HepG2 (cell line): ENCODE data around the gene CHST12. TPM values are rescaled to one million over a fixed set of nuclear protein-coding genes. Genes with fewer than 3 reads are reported as not detected.

Source experiments
- HMGXB4 ChIP-seq, 2 experiments: sonication (generic) in 1 of 2; formaldehyde crosslinking in 1 of 2; IDR thresholded peaks; 2 replicates each; pipeline versions ENCODE4 v1.4.0 to v1.6.1; 2018 to 2020; ENCODE audit warnings: missing genetic modification reagents in 2 of 2, borderline replicate concordance in 1 of 2, low read depth in 1 of 2, mild to moderate bottlenecking in 1 of 2, missing biosample characterization in 1 of 2
- NRL ChIP-seq: sonication (generic); formaldehyde crosslinking; IDR thresholded peaks from 2 replicates; pipeline ENCODE4 v1.5.0; 2020; ENCODE audit warnings: missing genetic modification reagents, mild to moderate bottlenecking, moderate library complexity, borderline replicate concordance
- PATZ1 ChIP-seq: sonication (generic); formaldehyde crosslinking; IDR thresholded peaks from 2 replicates; pipeline ENCODE4 v1.4.0; 2020; ENCODE audit warnings: missing genetic modification reagents
- UBTF ChIP-seq: sonication (generic); formaldehyde crosslinking; IDR thresholded peaks from 2 replicates; pipeline ENCODE4 v1.4.0; 2020; ENCODE audit warnings: mild to moderate bottlenecking, missing genetic modification reagents
- ZBTB1 ChIP-seq: sonication (generic); formaldehyde crosslinking; IDR thresholded peaks from 2 replicates; pipeline ENCODE4 v1.4.0; 2020; ENCODE audit warnings: missing genetic modification reagents, borderline replicate concordance
- ZFP82 ChIP-seq: sonication (generic); formaldehyde crosslinking; IDR thresholded peaks from 2 replicates; pipeline ENCODE4 v1.5.1; 2020; ENCODE audit warnings: mild to moderate bottlenecking, missing genetic modification reagents, borderline replicate concordance
- ZMYM3 ChIP-seq: sonication (generic); formaldehyde crosslinking; IDR thresholded peaks from 2 replicates; pipeline ENCODE4 v1.5.1; 2020; ENCODE audit warnings: mild to moderate bottlenecking, missing genetic modification reagents
- ZNF143 ChIP-seq: sonication (generic); formaldehyde crosslinking; IDR thresholded peaks from 2 replicates; pipeline ENCODE4 v1.4.0; 2020; ENCODE audit warnings: missing genetic modification reagents
- ZNF615 ChIP-seq: sonication (generic); formaldehyde crosslinking; IDR thresholded peaks from 2 replicates; pipeline ENCODE4 v1.5.0; 2020; ENCODE audit warnings: mild to moderate bottlenecking, missing genetic modification reagents, borderline replicate concordance
- ZNF800 ChIP-seq: sonication (generic); formaldehyde crosslinking; IDR thresholded peaks from 2 replicates; pipeline ENCODE4 v1.4.0; 2020; ENCODE audit warnings: missing genetic modification reagents
- polyA plus RNA-seq, 8 experiments: library from polyadenylated mRNA; depleted of rRNA in 3 of 8; stranded (reverse) in 7 of 8; unstranded in 1 of 8; fragments of >200 nt; fragmentation: Illumina TruSeq in 4 of 8; extraction: Trizol in 4 of 8; gene quantifications; 2 replicates each; pipeline versions ENCODE4 v1.2.1 to v1.2.3, GENCODE V29; 2011 to 2016; ENCODE audit warnings: low read depth in 4 of 8, missing spikeins in 1 of 8, mixed read lengths in 1 of 8; ENCODE audit not compliant: insufficient read depth in 1 of 8
- total RNA-seq, 5 experiments: library from RNA; depleted of rRNA; stranded (reverse); fragments of >200 nt; fragmentation: Illumina TruSeq; extraction: Trizol; gene quantifications; 2 replicates each; pipeline ENCODE4 v1.2.3, GENCODE V29; 2016; ENCODE audit warnings: low read depth in 1 of 5

Gene CHST12
- total and polyA plus RNA-seq, 2 of the 13 experiments (the other 11 are each of a cell fraction or from before 2014, with no cell fraction given): 6.4 to 15.8 TPM

GRCh38 chr7:2403718-2404648 is 572 bp downstream of the CHST12 start (continued):
- TF ChIP-seq PATZ1 (CRISPR knock-in tag) (0 out of 2 replicates have a peak, but pooled peaks have one; percentile 18), ZNF143 (CRISPR knock-in tag) (no peak), ZFP82 (CRISPR knock-in tag) (0 out of 2 replicates have a peak, but pooled peaks have one; percentile 30), ZMYM3 (CRISPR knock-in tag) (peak; percentile 68; the same call in 1 of the 2 replicates), UBTF (CRISPR knock-in tag) (peak; percentile 57; the same call in 1 of the 2 replicates), NRL (peak; percentile 38; the same call in 1 of the 2 replicates), ZNF615 (0 out of 2 replicates have a peak, but pooled peaks have one; percentile 41), HMGXB4 (CRISPR knock-in tag; IDR thresholded peaks at IDR 0.05; ENCODE audit: borderline replicate concordance in 1 of 2, low read depth in 1 of 2) (peak in 1 of 2 experiments; percentile 43; a peak in 1 of 4 replicates), ZNF800 (no peak), ZBTB1 (CRISPR knock-in tag) (no peak)
